Measurements from ENCODE around the gene PAQR8. TPM values are rescaled to one million over a fixed set of nuclear protein-coding genes. Genes with fewer than 3 reads are reported as not detected.

The PAQR8 gene
- total RNA-seq, 2 donors from 2014 or later: 2.6 to 5.6 TPM

DNA sequence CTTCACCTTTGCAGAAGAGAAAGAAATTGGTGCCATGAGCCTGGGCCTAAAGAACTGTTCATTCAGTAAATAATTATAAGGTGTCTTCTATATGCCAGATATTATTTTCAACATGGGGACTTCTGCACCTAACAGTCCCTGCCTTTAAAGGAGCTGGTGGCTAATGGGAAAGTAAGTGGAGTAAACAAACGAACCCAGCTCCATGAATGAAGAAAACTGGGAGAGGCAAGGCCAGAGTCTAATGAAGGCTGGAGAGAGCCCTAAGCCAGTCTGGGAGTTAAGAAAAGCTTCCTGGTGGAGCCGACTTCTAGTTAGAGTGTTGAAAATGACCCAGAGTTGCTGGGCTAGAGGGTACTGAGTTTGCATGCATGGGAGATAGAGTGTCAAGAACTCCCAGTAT is 34.0 kb downstream of the PAQR8 start:
- Histone ChIP-seq H3K4me1 (no peaks in the 10 kb centered on the region), H3K27me3 (no peaks in the 10 kb centered on the region), H3K36me3 (no peaks in the 10 kb centered on the region), H3K9me3 (no peaks in the 10 kb centered on the region), H3K4me3 (no peak overlapping the region), H3K27ac (no peak overlapping the region)
- TF ChIP-seq, protein P1, sequence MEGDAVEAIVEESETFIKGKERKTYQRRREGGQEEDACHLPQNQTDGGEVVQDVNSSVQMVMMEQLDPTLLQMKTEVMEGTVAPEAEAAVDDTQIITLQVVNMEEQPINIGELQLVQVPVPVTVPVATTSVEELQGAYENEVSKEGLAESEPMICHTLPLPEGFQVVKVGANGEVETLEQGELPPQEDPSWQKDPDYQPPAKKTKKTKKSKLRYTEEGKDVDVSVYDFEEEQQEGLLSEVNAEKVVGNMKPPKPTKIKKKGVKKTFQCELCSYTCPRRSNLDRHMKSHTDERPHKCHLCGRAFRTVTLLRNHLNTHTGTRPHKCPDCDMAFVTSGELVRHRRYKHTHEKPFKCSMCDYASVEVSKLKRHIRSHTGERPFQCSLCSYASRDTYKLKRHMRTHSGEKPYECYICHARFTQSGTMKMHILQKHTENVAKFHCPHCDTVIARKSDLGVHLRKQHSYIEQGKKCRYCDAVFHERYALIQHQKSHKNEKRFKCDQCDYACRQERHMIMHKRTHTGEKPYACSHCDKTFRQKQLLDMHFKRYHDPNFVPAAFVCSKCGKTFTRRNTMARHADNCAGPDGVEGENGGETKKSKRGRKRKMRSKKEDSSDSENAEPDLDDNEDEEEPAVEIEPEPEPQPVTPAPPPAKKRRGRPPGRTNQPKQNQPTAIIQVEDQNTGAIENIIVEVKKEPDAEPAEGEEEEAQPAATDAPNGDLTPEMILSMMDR (IDR thresholded peaks at IDR 0.05): no peak
- DNase-seq (ENCODE audit: low spot score): no peak

DNA sequence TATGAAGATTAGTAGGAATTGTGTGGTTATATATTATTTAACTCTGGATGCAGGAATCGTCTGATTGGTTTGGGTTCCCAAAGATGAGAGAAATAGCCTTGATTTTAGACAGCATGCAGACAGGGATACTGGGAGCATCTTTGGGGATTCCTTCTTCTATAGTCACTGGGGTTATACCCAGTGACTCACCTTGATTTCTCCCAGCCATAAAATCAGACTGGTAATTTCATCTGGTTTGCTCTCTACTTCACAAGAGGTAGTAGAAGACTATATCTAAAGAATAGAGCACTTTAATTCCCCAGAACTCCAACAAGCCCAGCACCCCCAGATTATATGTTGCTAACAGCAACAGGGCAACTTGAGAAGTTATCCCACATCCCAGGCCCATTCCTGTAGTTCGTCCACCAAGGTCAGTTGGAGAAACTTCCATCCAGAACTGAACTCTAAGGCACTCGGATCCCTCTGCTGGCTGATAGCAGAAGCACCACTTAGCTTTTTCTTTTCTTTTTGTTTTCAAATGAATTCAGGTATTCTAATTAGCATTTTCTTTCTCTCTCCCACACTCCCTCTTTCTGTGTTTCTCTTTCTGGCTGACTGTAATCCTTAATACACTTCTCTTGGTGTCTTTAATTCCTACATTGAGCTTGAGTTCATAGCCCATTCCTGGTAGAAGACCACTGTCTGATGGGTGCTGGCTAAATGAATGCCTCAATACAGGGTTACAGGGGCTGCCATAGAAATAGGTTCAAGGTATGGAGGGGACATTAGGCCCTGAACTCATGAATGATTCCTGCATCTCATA is 37.8 kb downstream of the PAQR8 start:
- TF ChIP-seq, protein P1 (IDR thresholded peaks at IDR 0.05): peak; percentile 60 to 81
- no peak for DNase-seq (ENCODE audit: low spot score)
- no peaks in the 10 kb centered on the region for H3K9me3 ChIP-seq
- H3K27ac ChIP-seq: no peak overlapping the region
- no peaks in the 10 kb centered on the region for H3K4me1 ChIP-seq
- H3K36me3 ChIP-seq: no peaks in the 10 kb centered on the region
- H3K27me3 ChIP-seq: no peaks in the 10 kb centered on the region
- no peak overlapping the region for H3K4me3 ChIP-seq

DNA sequence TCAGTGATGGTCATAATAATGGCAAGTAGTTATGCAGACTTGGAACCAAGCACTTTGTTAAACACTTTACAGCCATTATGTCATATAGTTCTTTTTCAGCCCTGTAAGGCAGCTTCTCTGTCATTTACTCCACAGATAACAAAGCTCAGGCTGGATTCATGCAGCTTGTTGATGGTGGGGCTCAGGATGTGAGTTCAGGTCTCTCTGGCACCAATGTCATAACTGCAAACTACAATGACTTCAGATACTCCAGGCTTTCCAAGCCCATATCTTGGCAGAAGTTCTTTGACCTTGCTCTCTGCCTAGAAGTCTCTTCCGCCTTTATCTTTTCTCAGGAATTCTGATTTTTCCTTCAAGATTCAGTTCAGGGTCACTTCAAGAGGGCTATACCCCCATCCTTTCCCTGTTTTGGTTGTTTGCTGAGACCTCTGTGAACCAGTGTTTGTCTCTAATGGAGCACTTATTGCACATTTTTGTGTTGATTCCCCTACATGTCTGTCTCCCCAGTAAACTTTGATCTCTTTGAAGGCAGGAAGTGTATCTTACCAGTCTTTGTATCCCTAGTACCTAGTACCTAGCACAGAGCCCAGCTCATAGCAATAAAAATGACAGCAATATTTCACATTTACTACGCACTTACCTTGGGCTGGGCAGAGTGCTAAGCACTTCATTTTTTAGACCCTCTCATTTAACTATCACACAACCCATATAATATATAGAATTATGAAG is 38.5 kb downstream of the PAQR8 start:
- no peaks in the 10 kb centered on the region for H3K36me3 ChIP-seq
- H3K4me1 ChIP-seq: no peaks in the 10 kb centered on the region
- H3K9me3 ChIP-seq: no peaks in the 10 kb centered on the region
- H3K27me3 ChIP-seq: no peaks in the 10 kb centered on the region
- no peak overlapping the region for H3K27ac ChIP-seq
- H3K4me3 ChIP-seq: no peak overlapping the region
- TF ChIP-seq, protein P1 (IDR thresholded peaks at IDR 0.05): no peak
- no peak for DNase-seq (ENCODE audit: low spot score)

DNA sequence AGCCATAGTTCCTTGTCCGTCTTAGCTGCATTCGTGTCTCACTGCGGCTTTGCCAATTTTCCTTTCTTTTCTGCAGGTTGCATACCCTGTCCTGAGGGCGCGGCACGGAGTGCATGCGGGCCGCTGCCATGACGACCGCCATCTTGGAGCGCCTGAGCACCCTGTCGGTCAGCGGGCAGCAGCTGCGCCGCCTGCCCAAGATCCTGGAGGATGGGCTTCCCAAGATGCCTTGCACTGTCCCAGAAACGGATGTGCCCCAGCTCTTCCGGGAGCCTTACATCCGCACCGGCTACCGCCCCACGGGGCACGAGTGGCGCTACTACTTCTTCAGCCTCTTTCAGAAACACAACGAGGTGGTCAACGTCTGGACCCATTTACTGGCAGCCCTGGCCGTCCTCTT is 41.1 kb downstream of the PAQR8 start:
- no peak overlapping the region for H3K27ac ChIP-seq

DNA sequence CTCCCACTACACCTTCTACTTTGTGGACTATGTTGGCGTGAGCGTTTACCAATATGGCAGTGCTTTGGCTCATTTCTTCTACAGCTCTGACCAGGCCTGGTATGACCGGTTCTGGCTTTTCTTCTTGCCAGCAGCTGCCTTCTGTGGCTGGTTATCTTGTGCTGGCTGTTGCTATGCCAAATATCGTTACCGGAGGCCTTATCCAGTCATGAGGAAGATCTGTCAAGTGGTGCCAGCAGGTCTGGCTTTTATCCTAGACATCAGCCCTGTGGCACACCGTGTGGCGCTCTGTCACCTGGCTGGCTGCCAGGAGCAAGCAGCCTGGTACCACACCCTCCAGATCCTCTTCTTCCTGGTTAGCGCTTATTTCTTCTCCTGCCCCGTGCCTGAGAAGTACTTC is 41.7 kb downstream of the PAQR8 start:
- H3K9me3 ChIP-seq: no peaks in the 10 kb centered on the region
- no peaks in the 10 kb centered on the region for H3K4me1 ChIP-seq
- no peak for DNase-seq (ENCODE audit: low spot score)
- H3K27ac ChIP-seq: no peak overlapping the region
- H3K27me3 ChIP-seq: no peaks in the 10 kb centered on the region
- H3K36me3 ChIP-seq: no peaks in the 10 kb centered on the region
- TF ChIP-seq, protein P1 (IDR thresholded peaks at IDR 0.05): no peak
- no peak overlapping the region for H3K4me3 ChIP-seq

More for the DNA sequence above, 41.1 kb downstream of the PAQR8 start:
- TF ChIP-seq, protein P1 (IDR thresholded peaks at IDR 0.05): no peak
- Histone ChIP-seq H3K4me3 (no peak overlapping the region), H3K4me1 (no peaks in the 10 kb centered on the region), H3K36me3 (no peaks in the 10 kb centered on the region), H3K9me3 (no peaks in the 10 kb centered on the region), H3K27me3 (no peaks in the 10 kb centered on the region)
- DNase-seq (ENCODE audit: low spot score): no peak
